Osteocyte (in vitro differentiated cells): Measurements from ENCODE around the gene CAPRIN2. TPM values are rescaled to one million over a fixed set of nuclear protein-coding genes. Genes with fewer than 3 reads are reported as not detected.

Source experiments
- DNase-seq: peaks from one replicate; pipeline ENCODE4 v3.0.0; 2021; ENCODE audit warnings: mixed read lengths; ENCODE audit not compliant: unreplicated experiment; ENCODE audit errors: extremely low spot score
- H3K27ac Mint-ChIP-seq: one replicate; pipeline ENCODE4 v1.8.0; 2021; ENCODE audit warnings: mild to moderate bottlenecking, mixed read lengths; ENCODE audit not compliant: unreplicated experiment
- H3K27me3 Mint-ChIP-seq: one replicate; pipeline ENCODE4 v1.8.0; 2021; ENCODE audit warnings: mixed read lengths; ENCODE audit not compliant: unreplicated experiment
- H3K36me3 Mint-ChIP-seq: one replicate; pipeline ENCODE4 v1.8.0; 2021; ENCODE audit warnings: mixed read lengths; ENCODE audit not compliant: unreplicated experiment
- H3K4me1 Mint-ChIP-seq: one replicate; pipeline ENCODE4 v1.8.0; 2021; ENCODE audit warnings: mixed read lengths; ENCODE audit not compliant: unreplicated experiment
- H3K4me3 Mint-ChIP-seq: one replicate; pipeline ENCODE4 v1.8.0; 2021; ENCODE audit warnings: mild to moderate bottlenecking, moderate library complexity, mixed read lengths; ENCODE audit not compliant: unreplicated experiment
- H3K9me3 Mint-ChIP-seq: one replicate; pipeline ENCODE4 v1.8.0; 2021; ENCODE audit warnings: mixed read lengths; ENCODE audit not compliant: unreplicated experiment
- CTCF ChIP-seq: fragments of 200-600 bp; sonication (generic); IDR thresholded peaks from 2 replicates; pipeline ENCODE4 v1.5.0; 2021; ENCODE audit warnings: antibody characterized with exemption, mild to moderate bottlenecking, moderate library complexity
- total RNA-seq: library from RNA; stranded (reverse); gene quantifications from 2 replicates; pipeline ENCODE4 v1.2.1, GENCODE V29; 2021

Gene CAPRIN2
- total RNA-seq, 1 donor from 2014 or later, result 35.8 TPM

GRCh38 chr12:30698346-30698745 is 56.4 kb downstream of the CAPRIN2 start:
- Mint-ChIP-seq H3K27ac (no peak overlapping the region), H3K4me3 (no peak overlapping the region), H3K9me3 (no peaks in the 10 kb centered on the region), H3K27me3 (no peaks in the 10 kb centered on the region), H3K36me3 (no peaks in the 10 kb centered on the region), H3K4me1 (peaks cover 19% of the 10 kb centered on the region)
- no peak for DNase-seq
- no peak for TF ChIP-seq CTCF

- H3K36me3 Mint-ChIP-seq, result no peaks in the 10 kb centered on the region
- H3K9me3 Mint-ChIP-seq, result no peaks in the 10 kb centered on the region
- no peak for DNase-seq
- H3K4me1 Mint-ChIP-seq, result peaks cover 31% of the 10 kb centered on the region
- H3K4me3 Mint-ChIP-seq, result no peak overlapping the region
- H3K27ac Mint-ChIP-seq, result no peak overlapping the region
- H3K27me3 Mint-ChIP-seq, result no peaks in the 10 kb centered on the region
- no peak for TF ChIP-seq CTCF
Observed at GRCh38 chr12:30696943-30697342, 57.8 kb downstream of the CAPRIN2 start.

GRCh38 chr12:30696486-30696885 is 58.3 kb downstream of the CAPRIN2 start:
- Mint-ChIP-seq H3K27ac (no peak overlapping the region), H3K27me3 (no peaks in the 10 kb centered on the region), H3K4me3 (peak overlapping the region; percentile 95), H3K9me3 (no peaks in the 10 kb centered on the region), H3K4me1 (peaks cover 36% of the 10 kb centered on the region), H3K36me3 (no peaks in the 10 kb centered on the region)
- no peak for TF ChIP-seq CTCF
- DNase-seq, result no peak

- Mint-ChIP-seq H3K27me3 (no peaks in the 10 kb centered on the region), H3K4me3 (peak overlapping the region; percentile 95), H3K27ac (peak overlapping the region; percentile 93), H3K36me3 (no peaks in the 10 kb centered on the region), H3K9me3 (no peaks in the 10 kb centered on the region), H3K4me1 (peaks cover 40% of the 10 kb centered on the region)
- TF ChIP-seq CTCF, result no peak
- DNase-seq, result no peak
Observed at GRCh38 chr12:30696103-30696408, 58.7 kb downstream of the CAPRIN2 start.

GRCh38 chr12:30695199-30696102 is 59.3 kb downstream of the CAPRIN2 start, which contains the start of gene IPO8:
Gene IPO8, minus strand, starts transcription at chr12:30695869. Its CDS starts 222 bp downstream, at chr12:30695647.
- H3K27ac Mint-ChIP-seq, result peak within 1 kb of the TSS; percentile 93
- peak; percentile 96 for DNase-seq
- H3K27me3 Mint-ChIP-seq, result no peaks in the 10 kb centered on the region
- H3K4me1 Mint-ChIP-seq, result peaks cover 46% of the 10 kb centered on the region
- TF ChIP-seq CTCF, result peak; percentile 57
- H3K9me3 Mint-ChIP-seq, result no peaks in the 10 kb centered on the region
- peak within 1 kb of the TSS; percentile 95 for H3K4me3 Mint-ChIP-seq
- no peaks in the 10 kb centered on the region for H3K36me3 Mint-ChIP-seq
